GM12878 (cell line): Measurements from ENCODE around the gene OR51F2. TPM values are rescaled to one million over a fixed set of nuclear protein-coding genes. Genes with fewer than 3 reads are reported as not detected.

Experiments
- ATAC-seq: fragments of 200-7000 bp; cut with Tn5 transposase; 3 replicates; pipeline ENCODE4 v1.9.1; 2020; ENCODE audit warnings: mild to moderate bottlenecking, moderate library complexity
- BruUV-seq: library from RNA; stranded (reverse); fragments of 400-500 nt; replicated peaks from 2 replicates; lab custom pipeline; 2021; lab: Mats Ljungman, UMichigan
- CTCF ChIA-PET: fragments of 300-600 bp; sonication (Branson Sonifier 250); formaldehyde crosslinking; extraction: SDS; loops from one replicate; lab custom pipeline; 2021; ENCODE audit warnings: inconsistent platforms; lab: Yijun Ruan, JAX
- POLR2A ChIA-PET: fragments of 350-600 bp; formaldehyde crosslinking; extraction: SDS; loops from one replicate; lab custom pipeline; 2021; ENCODE audit warnings: inconsistent platforms; lab: Charles Lee
- RAD21 ChIA-PET: fragments of 300-600 bp; sonication (Branson Sonifier 250); formaldehyde crosslinking; loops from one replicate; lab custom pipeline; 2023; ENCODE audit warnings: antibody characterized with exemption; ENCODE audit not compliant: unreplicated experiment; lab: Charles Lee
- SMC1A ChIA-PET: fragments of 300-600 bp; sonication (Branson Sonifier 250); formaldehyde crosslinking; loops from one replicate; lab custom pipeline; 2023; ENCODE audit not compliant: unreplicated experiment, uncharacterized antibody; lab: Charles Lee
- DNase-seq: peaks from one replicate; pipeline ENCODE4 v3.0.0-alpha.2; 2011; ENCODE audit warnings: low read depth, low spot score
- FAIRE-seq: peaks from 3 replicates; lab custom pipeline; 2011; peaks lifted over from hg19 to GRCh38; lab: Jason Lieb, UNC
- H2AFZ ChIP-seq: 2 replicates; pipeline ENCODE4 v1.6.0; 2011; ENCODE audit warnings: low read depth, low read length, control low read depth; ENCODE audit not compliant: control insufficient read depth
- H3K27ac ChIP-seq: 2 replicates; pipeline ENCODE4 v1.5.1; 2011; ENCODE audit warnings: control low read depth; ENCODE audit not compliant: control insufficient read depth, insufficient read depth
- H3K27me3 ChIP-seq, 2 experiments: replicated peaks in 1 of 2; 2 replicates each; pipeline versions ENCODE4 v1.6.0 to v1.6.1; 2011; ENCODE audit warnings: low read length in 1 of 2; ENCODE audit not compliant: control insufficient read depth in 2 of 2, insufficient read depth in 2 of 2
- H3K36me3 ChIP-seq, 2 experiments: 2 replicates each; pipeline ENCODE4 v1.5.1; 2011; ENCODE audit warnings: low read length in 1 of 2; ENCODE audit not compliant: control insufficient read depth in 2 of 2, insufficient read depth in 2 of 2
- H3K4me1 ChIP-seq: 2 replicates; pipeline ENCODE4 v1.6.1; 2011; ENCODE audit warnings: mild to moderate bottlenecking, low read length, moderate library complexity, mixed read lengths; ENCODE audit not compliant: control insufficient read depth, insufficient read depth
- H3K4me2 ChIP-seq: 2 replicates; pipeline ENCODE4 v1.6.0; 2011; ENCODE audit warnings: control low read depth; ENCODE audit not compliant: control insufficient read depth, insufficient read depth
- H3K4me3 ChIP-seq: fragments of 200-600 bp; sonication (generic); 2 replicates; pipeline ENCODE4 v1.5.1; 2016
- H3K79me2 ChIP-seq: 2 replicates; pipeline ENCODE4 v1.6.0; 2011; ENCODE audit warnings: low read length; ENCODE audit not compliant: control insufficient read depth, insufficient read depth
- H3K9ac ChIP-seq: 2 replicates; pipeline ENCODE4 v1.8.0; 2011; ENCODE audit warnings: low read length, control low read depth, mixed read lengths; ENCODE audit not compliant: control insufficient read depth, insufficient read depth
- H3K9me3 ChIP-seq: replicated peaks from 3 replicates; pipeline ENCODE4 v1.5.1; 2011; ENCODE audit warnings: mild to moderate bottlenecking, low read length; ENCODE audit not compliant: control insufficient read depth, insufficient read depth
- H4K20me1 ChIP-seq: 2 replicates; pipeline ENCODE4 v1.6.0; 2011; ENCODE audit not compliant: control insufficient read depth, insufficient read depth
- BACH1 ChIP-seq: fragments of 450-650 bp; IDR thresholded peaks from 2 replicates; pipeline ENCODE4 v1.6.1; 2017; ENCODE audit warnings: mild to moderate bottlenecking, borderline replicate concordance
- JUNB ChIP-seq: IDR thresholded peaks from 2 replicates; pipeline ENCODE4 v1.6.1; 2016; ENCODE audit warnings: antibody characterized with exemption, mild to moderate bottlenecking
- MTA3 ChIP-seq: IDR thresholded peaks from 2 replicates; pipeline ENCODE4 v1.6.1; 2012; ENCODE audit warnings: low read length, inconsistent platforms, borderline replicate concordance
- MYB ChIP-seq: fragments of 150-350 bp; IDR thresholded peaks from 2 replicates; pipeline ENCODE4 v1.6.1; 2014; ENCODE audit warnings: mild to moderate bottlenecking, low read depth, low read length, borderline replicate concordance
- NBN ChIP-seq: fragments of 450-650 bp; IDR thresholded peaks from 2 replicates; pipeline ENCODE4 v1.6.1; 2016
- RBBP5 ChIP-seq: fragments of 200-600 bp; sonication (generic); conservative IDR thresholded peaks from 2 replicates; pipeline ENCODE4 v1.6.1; 2016
- SIN3A ChIP-seq: IDR thresholded peaks from 2 replicates; pipeline ENCODE4 v1.6.1; 2012; ENCODE audit warnings: low read depth, low read length, improper control_type of control experiment
- ZNF217 ChIP-seq: fragments of 450-650 bp; IDR thresholded peaks from 2 replicates; pipeline ENCODE4 v1.6.1; 2017; ENCODE audit warnings: antibody characterized with exemption, mild to moderate bottlenecking
- WGBS: methylation state at CpG from one replicate; pipeline ENCODE4 v1.1.6; 2016; ENCODE audit warnings: low lambda C conversion rate; ENCODE audit not compliant: insufficient replicate concordance, insufficient coverage; ENCODE audit errors: missing lambda C conversion rate; 5-methylcytosine and 5-hydroxymethylcytosine counted together
- in situ Hi-C: fragments of 300-500 bp; cut with MboI; formaldehyde crosslinking; loops from 9 replicates; pipeline ENCODE4 v1.14.3; 2018; ENCODE audit warnings: mixed read lengths
- intact Hi-C: fragments of 100-400 bp; cut with micrococcal nuclease; formaldehyde crosslinking; loops from one replicate; pipeline ENCODE4 v1.14.2; 2022; ENCODE audit not compliant: unreplicated experiment
- polyA plus RNA-seq, 11 experiments: library from polyadenylated mRNA; depleted of rRNA in 4 of 11; unstranded in 6 of 11; stranded (reverse) in 5 of 11; fragments of >200 nt; fragmentation: Nextera tagmentation in 4 of 11; fragmentation: Illumina TruSeq in 1 of 11; extraction: Ambion mirVana in 4 of 11; extraction: Trizol in 1 of 11; gene quantifications; 1 replicate in 1 of 11; 2 replicates in 10 of 11; pipeline versions ENCODE4 v1.2.1 to v1.2.3, GENCODE V29; 2011 to 2016; ENCODE audit warnings: inconsistent platforms in 2 of 11, missing spikeins in 2 of 11, low read depth in 1 of 11
- total RNA-seq, 4 experiments: library from RNA; depleted of rRNA in 3 of 4; stranded (reverse); fragments of >200 nt in 3 of 4; fragmentation: Illumina TruSeq in 1 of 4; extraction: Trizol in 1 of 4; gene quantifications; 2 replicates each; pipeline versions ENCODE4 v1.2.1 to v1.2.3, GENCODE V29; 2013 to 2021
- TF ChIP-seq, protein P1 (sequence below): IDR thresholded peaks from 2 replicates; pipeline ENCODE4 v1.6.1; 2011; ENCODE audit warnings: borderline replicate concordance, low read depth, mild to moderate bottlenecking, moderate library complexity, low read length; ENCODE audit not compliant: insufficient read depth, poor library complexity, severe bottlenecking
- TF ChIP-seq, protein P2 (sequence below): fragments of 450-650 bp; IDR thresholded peaks from 2 replicates; pipeline ENCODE4 v1.6.1; 2017; ENCODE audit warnings: borderline replicate concordance

OR51F2 gene
- total and polyA plus RNA-seq, 10 of the 15 experiments (the other 5 are each of a cell fraction or from before 2014, with no cell fraction given): not detected

DNA sequence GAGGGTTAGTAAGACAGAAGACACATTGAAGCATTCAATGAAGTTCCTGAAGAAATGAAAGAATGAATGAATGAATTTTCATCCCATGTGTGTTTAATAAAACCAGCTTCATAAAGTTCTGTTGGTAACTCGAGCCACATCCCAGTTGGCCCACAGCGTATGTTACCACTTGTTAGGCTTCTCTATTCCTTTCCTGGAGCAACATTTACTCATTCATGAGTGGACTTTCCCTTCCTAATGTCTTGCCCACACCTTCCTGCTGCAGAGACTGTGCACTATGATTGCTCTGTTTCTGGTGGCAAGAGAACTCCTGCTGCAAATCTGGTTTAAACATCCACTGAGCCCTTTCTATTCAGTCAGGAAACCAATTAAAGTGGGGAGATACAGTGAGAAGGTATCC lies 23.9 kb upstream of the OR51F2 start:
- POLR2A ChIA-PET: no interaction called here
- intact Hi-C loops: no loop called here
- CTCF ChIA-PET: no interaction called here

More for the DNA sequence above, 23.9 kb upstream of the OR51F2 start:
- no peak for FAIRE-seq
- no peak for TF ChIP-seq MTA3
- no peak for TF ChIP-seq ZNF217
- TF ChIP-seq MYB: no peak
- TF ChIP-seq SIN3A: no peak
- TF ChIP-seq, protein P1, sequence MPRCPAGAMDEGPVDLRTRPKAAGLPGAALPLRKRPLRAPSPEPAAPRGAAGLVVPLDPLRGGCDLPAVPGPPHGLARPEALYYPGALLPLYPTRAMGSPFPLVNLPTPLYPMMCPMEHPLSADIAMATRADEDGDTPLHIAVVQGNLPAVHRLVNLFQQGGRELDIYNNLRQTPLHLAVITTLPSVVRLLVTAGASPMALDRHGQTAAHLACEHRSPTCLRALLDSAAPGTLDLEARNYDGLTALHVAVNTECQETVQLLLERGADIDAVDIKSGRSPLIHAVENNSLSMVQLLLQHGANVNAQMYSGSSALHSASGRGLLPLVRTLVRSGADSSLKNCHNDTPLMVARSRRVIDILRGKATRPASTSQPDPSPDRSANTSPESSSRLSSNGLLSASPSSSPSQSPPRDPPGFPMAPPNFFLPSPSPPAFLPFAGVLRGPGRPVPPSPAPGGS: no peak
- no peak for TF ChIP-seq BACH1
- no peak for TF ChIP-seq JUNB
- no peak for TF ChIP-seq RBBP5
- no peak for TF ChIP-seq NBN
- TF ChIP-seq, protein P2, sequence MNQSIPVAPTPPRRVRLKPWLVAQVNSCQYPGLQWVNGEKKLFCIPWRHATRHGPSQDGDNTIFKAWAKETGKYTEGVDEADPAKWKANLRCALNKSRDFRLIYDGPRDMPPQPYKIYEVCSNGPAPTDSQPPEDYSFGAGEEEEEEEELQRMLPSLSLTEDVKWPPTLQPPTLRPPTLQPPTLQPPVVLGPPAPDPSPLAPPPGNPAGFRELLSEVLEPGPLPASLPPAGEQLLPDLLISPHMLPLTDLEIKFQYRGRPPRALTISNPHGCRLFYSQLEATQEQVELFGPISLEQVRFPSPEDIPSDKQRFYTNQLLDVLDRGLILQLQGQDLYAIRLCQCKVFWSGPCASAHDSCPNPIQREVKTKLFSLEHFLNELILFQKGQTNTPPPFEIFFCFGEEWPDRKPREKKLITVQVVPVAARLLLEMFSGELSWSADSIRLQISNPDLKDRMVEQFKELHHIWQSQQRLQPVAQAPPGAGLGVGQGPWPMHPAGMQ: no peak
- Histone ChIP-seq H3K27me3 (peaks cover 0 to 2% of the 10 kb centered on the region in 2 experiments; a peak in 1 of 4 replicates), H3K4me2 (no peak overlapping the region), H3K4me3 (no peak overlapping the region), H2AFZ (no peak overlapping the region), H3K4me1 (no peaks in the 10 kb centered on the region), H3K9me3 (no peaks in the 10 kb centered on the region), H3K9ac (no peak overlapping the region), H4K20me1 (no peaks in the 10 kb centered on the region), H3K27ac (no peak overlapping the region), H3K79me2 (no peaks in the 10 kb centered on the region), H3K36me3 (no peaks in the 10 kb centered on the region)
- DNase-seq: no peak
- in situ Hi-C loops: no loop called here
- ATAC-seq: no peak
- ChIA-PET SMC1A (no interaction called here), RAD21 (no interaction called here)
- BruUV-seq: no TSS peak
- WGBS: 0% methylated on average over 2 of the region's 2 CpGs
